Medulla oblongata (tissue), 1 donor: ENCODE measurements around the gene LRMDA.
"Not testable (repeated sequence)": the region's sequence is repeated elsewhere in the genome, so short reads cannot be mapped to it uniquely, and the experiment has no call there.

ENCODE experiments used
- DNase-seq: peaks from one replicate; pipeline ENCODE4 v3.0.0-alpha.2; 2015; ENCODE audit errors: extremely low spot score

LRMDA gene

GRCh38 chr10:76119036-76119435 lies 687.6 kb downstream of the LRMDA start:
- no peak for DNase-seq

DNA sequence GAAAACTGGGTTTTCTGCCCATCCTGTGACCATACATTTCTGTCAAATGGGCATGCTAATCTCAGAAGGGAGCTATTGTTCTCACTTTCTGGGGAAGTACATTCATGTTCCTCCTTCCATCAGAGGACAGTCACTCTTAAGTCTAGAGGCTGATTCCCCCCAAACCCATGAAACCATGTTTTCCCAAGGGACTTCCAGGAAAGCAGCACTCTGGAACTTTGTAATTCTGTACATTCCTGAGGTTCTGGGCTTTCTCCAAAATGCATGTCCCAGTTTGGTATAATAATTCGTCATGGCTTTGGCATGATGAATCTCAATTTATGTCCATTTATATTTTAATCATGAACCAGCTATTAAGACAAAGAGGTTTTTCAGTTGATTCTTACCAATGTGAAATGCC lies 688.1 kb downstream of the LRMDA start:
- DNase-seq: no peak

GRCh38 chr10:76122056-76122455 lies 690.6 kb downstream of the LRMDA start:
- no peak for DNase-seq

DNA sequence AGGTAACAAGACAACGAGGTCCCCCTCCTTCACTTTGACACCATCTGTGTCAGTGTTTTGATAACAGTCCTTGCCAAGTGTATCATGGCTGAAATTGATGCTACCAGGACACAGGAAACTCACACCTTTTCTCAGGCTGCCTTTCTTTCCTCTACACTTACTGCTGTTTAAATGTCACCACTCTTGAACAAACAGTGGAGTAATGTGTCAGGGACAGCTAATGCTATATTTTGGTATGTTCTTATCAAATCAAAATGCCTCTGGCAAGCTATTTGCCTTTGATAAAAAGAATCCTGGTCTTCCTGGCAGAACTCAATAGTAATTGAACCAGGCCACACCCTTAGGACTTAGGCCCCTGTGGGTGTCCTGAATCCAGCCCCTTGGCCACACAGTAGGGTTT lies 692.9 kb downstream of the LRMDA start:
- DNase-seq: no peak

GRCh38 chr10:76125900-76126299 lies 694.5 kb downstream of the LRMDA start:
- DNase-seq: no peak

DNA sequence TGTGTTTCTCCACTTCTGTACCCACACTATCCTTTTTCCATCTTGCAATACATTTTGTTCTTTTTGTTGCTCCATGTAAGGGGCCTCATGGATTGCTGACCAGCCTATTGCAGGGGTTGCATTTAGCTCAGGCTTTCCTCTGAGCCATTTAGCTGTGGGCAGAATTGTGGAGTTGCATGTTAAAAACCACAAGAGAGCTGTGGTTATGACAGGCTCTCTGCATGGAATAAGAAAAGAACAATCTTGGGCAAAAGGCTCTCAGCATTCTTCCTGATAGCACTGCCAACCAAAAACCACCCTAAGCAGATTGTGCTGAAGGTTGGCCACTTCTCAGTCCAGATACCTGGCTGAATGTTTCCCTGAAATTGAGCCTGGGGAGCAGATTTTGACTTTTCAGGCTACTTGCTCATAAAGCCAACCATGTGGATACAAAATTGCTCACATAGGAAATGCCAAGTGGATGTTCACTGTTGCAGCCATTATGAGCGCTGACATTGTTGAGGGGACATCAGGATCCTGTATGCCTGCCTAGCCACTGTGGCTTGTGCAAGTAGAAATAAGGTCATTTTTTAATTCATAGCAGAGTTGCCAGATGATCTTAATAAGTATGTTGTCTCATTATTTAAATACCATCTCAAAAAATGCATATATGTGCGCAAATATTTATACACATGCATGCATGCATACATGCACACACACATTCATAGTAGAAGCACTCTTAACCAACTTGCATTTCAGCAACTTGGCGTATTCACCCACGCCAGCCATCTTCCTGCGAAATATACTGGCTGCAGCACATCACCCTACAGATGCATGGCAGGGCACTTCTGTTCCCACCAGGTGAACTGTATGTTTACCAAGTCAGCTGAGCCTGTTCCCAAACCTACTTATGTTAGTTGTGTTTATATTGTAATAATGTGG lies 695.4 kb downstream of the LRMDA start:
- DNase-seq: no peak

- no peak for DNase-seq
These were observed 696.7 kb downstream of the LRMDA start for GRCh38 chr10:76127984-76128589.

DNA sequence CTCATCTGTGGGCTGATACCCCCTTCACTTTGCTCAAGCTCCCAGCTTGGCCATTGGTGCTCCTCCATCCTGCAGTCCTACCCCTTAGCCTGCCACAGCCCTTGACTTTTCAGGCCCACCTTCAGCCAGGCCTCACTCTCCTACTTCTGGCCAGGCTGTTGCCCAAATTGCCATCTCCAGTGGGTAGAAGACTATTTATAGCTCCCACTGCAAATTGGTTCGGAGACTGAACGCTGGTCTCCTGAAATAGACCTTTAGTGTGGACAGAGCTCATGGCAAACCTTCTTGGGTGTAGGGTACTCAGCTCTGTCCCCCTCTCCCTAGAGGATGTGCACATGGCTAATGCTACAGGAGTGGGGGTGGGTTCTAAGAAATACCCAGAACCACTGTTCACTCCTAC lies 697.8 kb downstream of the LRMDA start:
- DNase-seq: no peak

DNA sequence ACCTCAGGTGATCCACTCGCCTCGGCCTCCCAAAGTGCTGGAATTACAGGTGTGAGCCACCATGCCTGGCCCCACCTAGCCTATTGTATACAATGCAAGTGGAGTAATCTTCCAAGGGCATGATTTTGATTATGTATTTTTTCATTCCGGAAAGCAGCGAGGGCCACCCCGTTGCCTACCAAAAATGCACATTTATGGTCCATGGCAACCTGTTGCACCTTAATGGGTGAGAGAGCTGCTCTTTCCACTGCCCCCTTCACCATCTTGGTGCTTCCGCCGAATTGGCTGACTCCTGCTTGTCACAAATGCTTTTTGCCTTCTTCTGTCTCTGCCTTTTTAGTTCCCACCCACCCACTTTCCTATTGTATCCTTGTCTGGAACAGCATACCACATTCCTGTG lies 699.5 kb downstream of the LRMDA start:
- DNase-seq: no peak

DNA sequence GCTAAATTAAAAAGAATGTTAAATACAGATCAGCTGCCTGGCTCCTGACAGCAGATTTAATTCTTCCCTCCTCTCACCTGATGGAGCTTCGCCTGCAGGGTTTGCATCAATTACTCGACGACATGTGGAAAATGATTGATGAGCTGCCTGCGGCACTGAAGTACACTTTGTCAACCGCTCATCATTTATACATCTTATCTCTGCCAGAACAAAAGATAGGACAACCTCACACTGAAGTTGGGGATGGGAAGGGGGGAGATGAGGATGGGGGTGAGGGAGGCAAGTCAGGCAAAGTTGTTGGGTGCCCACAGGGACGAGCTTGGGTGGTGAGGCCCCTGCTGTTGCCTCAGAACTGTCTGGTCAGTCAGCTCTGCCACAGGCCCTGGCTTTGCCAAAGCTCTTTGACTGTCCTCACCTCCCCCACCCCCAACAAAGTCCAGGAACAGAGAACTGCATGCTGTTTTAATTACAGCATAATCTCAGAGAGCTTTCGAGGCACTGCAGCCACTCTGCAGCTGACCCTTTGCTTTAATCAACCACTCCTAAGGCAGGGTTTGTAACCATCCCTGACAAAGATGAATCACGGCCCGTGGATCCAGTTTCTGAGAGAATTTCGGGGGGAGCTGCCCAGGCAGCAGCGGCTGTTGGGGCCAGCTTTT lies 702.3 kb downstream of the LRMDA start:
- DNase-seq: no peak

DNA sequence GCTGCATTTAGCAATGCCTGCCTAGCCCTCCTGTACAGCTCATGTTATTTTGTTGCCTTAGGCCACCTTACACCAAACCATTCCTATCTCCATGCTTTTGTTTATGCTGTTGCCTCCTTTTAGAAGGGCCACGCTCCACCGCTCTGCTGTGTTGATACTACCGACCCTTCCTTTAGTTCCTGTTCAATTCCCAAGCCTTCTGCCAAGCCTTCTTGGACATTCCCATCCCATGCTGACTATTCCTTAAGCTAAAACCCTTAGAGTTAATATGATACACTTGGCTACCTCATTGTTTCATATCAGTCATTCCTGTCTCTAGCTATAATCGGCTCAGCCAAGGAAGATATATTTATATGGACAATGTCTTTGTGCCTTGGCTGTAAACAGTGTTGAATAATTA lies 705.5 kb downstream of the LRMDA start:
- no peak for DNase-seq

- DNase-seq: no peak
These were observed 706.9 kb downstream of the LRMDA start for GRCh38 chr10:76138286-76138685.

DNA sequence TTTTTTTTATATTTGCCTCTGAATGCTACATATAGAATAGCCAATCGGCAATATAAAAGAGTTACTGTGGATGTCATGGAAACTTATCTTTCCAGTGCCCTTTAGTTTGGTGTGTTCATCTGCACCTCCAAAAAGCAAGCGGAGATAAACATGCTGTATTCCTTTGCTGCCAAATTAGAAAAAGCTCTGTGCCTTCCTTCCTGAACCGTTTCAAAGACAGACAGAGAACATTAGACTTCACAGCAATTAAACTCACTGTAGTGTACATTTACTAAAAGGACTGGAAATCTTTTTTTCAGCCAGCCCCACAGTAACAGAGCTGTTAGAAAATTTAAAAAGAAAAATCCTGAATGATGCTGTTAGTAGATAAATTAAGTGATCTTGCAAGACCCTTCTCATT lies 707.5 kb downstream of the LRMDA start:
- no peak for DNase-seq

- DNase-seq: no peak
These were observed 708.0 kb downstream of the LRMDA start for GRCh38 chr10:76139431-76139830.

- DNase-seq: no peak
These were observed 710.0 kb downstream of the LRMDA start for GRCh38 chr10:76141376-76141775.

GRCh38 chr10:76148217-76148616 lies 716.8 kb downstream of the LRMDA start:
- DNase-seq: not testable (repeated sequence)

DNA sequence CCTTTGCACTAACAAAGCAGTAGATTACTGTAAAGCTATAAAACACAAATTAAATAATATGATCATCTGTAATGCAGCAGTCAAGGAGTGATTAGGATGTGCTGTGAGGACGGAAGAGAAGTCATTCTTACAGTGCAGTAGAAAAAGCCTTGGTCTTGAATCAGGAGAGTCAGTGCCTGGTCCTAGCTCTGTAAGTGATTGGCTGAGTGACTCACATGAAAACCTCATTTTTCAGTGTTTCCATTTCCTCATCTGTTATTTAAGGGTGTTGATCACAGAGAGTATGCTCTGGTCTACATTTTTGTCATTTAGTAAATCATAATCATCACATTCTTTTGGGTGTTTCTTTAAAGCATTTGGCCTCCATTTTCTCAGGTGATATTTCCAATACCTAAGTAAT lies 717.8 kb downstream of the LRMDA start:
- DNase-seq: no peak

DNA sequence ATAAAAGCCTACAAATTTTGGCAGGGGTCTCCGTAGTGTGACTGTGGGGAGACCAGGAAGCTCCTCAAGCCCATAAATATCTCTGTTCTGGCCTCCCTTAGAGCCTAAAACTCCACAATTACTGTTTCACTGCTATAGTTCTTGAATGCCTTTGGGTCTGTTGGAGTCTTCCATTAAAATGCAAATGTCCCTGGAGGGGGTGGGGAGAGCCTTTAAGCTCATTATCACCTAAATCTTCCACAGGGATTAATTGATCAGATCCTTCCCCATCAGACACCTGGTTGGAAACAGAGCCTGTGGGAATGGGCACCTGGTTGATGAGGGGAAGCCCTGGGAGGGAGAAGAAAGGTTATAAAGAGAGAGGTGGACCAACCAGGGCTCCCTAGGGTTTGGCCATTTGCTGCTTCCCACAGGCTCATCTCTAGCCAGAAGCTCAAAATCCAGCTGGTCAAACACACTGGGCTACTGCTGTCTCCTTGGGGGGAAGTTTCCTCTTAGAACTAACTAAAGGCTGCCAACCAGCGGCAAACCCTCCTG lies 718.2 kb downstream of the LRMDA start:
- no peak for DNase-seq

- peak; percentile 20 for DNase-seq
These were observed 718.9 kb downstream of the LRMDA start for GRCh38 chr10:76150139-76150875.

DNA sequence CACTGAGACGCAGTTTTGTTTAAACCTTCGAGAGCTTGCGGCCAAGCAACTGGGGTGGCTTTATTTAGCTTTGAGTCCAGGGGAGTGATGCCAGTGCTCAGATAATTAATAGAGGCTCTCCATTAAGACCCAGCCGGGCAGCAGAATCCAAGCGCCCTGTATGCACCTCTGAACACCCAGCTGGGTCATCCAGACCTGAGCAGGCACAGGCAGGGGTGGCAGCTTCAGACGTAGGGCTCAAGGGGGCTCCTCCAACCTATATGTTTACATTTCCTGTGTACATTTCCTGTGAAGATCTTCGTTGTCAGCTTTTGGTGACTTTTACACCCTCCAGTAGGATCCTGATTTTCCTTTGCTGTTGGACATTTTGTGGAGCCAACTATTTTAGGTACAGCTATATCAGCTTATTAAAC lies 719.5 kb downstream of the LRMDA start:
- DNase-seq: no peak

- DNase-seq: no peak
These were observed 720.8 kb downstream of the LRMDA start for GRCh38 chr10:76152186-76152585.

DNA sequence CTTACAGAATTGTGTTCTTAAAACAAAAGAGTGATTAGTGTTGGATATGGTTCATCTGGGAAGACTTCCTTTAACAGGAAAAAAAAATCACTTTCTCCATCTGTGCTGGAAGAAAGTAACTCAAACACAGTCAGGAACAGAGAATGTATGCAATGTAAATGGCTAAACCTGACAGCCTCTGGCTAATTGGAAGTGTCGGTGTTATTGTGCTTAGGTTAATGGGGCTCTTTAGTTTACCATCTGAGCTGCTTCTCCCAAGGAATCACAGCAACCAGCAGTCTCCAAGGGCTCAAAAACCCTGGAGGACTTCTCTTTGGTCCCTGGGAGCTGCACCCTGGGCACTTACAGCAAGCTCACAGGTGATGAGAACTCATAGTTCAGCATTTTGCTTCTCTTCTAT lies 724.5 kb downstream of the LRMDA start:
- no peak for DNase-seq
